GM19438 (cell line): Measurements from ENCODE around the gene FREM1.

Source experiments
- ATAC-seq: cut with Tn5 transposase; IDR thresholded peaks from one replicate; pipeline ENCODE4 v1.9.1; 2021; ENCODE audit warnings: low read depth; ENCODE audit not compliant: unreplicated experiment

Gene FREM1

DNA sequence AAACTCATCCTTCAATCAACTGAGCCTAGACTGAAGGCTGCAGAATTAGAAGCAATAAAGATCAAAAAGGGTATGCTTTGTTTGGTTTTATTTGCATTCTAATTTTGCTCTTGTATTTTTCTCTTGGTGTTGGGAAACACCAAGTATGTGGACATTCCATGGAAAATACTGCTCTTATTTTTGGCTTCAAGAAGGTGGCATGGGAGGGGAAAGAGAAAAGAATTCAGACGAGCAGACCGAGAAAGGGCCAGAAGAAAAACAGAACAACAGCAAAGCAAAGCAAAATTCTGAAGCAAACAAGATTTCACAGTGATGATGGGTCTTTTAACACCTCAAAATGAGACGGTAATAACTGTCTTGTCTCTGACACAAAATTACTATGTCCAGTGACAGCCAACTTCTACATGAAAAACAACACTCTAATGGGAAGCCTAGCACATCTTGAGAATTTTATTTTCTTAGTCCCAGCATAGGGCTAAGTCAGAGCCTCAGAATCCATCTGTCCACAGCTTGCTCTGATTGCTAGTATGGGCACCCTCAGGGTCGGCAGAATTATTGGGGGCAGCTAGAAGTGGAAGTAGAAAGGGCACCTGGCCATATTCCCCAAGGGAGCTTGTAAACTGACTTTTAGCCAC is 26.8 kb downstream of the FREM1 start:
- ATAC-seq: no peak

DNA sequence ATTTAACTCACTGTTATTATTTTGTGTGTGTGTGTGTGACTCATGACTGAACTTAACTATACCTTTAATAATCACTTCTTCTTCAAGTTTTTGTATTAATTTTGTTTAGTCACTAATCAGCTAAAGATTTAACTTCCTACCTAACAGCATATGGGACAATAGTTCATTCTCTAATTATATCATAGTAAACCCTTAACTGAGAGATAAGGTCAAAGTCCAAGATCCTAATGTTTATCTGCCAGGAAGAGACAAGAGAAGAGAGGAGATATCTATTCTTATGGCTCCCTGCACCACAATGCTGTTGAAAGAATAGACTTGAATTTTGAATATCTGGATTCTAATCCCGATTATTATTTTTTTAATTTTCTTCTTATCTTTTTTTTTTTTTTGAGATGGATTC is 28.1 kb downstream of the FREM1 start:
- ATAC-seq: no peak

DNA sequence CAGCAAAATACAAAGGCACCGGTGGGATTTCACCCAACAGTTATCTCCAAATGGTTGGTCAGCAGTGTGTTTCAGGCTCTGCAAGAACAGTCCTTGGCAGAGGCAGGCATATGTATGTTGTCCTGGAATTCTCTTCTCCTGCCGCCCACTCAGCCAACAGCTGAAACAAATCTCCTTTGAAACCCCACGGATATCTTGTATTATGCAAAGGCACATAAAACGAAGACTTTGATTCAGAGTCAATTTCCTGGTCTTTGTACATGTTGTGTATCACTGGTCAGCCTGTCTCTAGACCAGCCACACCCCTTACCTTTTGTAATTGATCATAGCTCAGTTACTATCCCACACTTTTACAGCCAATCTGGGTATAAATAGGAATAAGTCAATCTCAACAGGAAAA is 29.2 kb downstream of the FREM1 start:
- ATAC-seq: no peak

DNA sequence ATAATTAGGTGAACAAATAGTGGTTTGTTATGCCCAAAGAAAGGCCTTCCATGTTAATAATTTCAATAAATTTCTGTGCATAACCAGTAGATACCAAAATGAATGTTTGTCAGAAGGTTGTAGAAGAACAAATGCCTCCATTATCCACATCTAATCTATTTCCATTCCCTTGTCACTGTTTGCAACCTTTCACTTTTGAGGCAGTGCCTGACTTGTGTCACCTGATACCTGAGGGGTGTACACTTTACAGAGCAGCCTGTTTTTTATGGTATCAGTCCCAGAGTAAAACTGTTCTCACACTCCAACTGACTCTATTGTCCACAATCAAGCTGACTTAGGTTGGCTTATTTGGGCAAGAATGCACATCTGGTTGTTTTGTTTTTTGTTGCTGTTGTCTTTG is 40.1 kb downstream of the FREM1 start:
- ATAC-seq: no peak

DNA sequence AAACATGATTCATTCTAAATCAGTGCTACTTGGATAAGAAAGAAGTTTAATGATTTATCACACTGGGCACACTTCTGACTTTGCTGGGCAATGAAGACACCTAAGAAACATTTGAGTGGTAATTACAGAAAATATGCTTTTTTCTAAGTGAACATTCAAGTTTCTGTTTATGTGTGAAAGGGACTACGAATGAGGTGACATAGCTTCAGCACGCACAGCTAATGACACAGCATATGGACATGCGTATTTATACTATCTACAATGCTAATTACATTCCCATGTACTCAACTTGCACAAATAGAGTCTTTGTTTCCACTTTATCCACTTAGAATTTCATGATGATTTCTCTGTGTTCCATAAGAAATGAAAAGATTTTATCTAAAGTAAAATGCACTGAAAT is 40.6 kb downstream of the FREM1 start:
- ATAC-seq: no peak

DNA sequence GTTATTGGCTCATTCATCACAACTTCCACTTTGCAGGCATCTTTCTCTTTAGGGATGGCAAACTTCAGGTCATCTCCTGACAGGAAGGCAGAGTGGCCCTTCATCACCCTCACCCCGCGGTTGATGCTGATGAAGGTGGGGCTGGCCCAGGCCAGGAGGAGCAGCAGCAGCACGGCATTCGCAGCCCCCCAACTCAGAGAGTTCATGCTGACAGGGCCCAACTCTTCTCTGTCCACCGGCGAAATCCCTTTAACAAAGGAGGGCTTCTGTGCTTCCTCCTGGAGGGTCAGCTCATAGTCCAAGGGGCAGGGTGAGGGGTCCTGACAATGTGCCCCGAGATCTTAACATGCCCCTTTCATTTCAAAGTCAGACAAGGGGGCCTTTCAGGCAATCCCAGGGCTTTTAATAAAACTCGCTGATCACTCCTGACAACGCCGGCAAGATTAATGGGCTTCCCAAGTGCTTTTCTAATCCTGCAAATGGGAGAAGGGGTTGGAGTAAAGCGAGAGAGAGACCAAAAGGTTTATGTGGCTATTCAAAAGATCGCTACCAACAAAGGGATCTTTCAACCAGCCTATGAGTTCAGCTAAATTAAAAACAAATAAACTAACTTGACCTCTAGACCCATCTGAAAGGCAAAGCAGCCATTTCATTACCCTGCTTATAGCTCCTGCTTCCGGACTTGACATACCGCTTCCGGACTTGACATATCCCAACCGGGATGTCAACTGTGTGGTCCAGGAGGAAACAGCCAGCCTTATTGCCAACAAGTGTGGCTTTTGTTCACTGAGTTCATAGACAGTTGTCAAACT is 41.2 kb downstream of the FREM1 start:
- ATAC-seq: no peak

DNA sequence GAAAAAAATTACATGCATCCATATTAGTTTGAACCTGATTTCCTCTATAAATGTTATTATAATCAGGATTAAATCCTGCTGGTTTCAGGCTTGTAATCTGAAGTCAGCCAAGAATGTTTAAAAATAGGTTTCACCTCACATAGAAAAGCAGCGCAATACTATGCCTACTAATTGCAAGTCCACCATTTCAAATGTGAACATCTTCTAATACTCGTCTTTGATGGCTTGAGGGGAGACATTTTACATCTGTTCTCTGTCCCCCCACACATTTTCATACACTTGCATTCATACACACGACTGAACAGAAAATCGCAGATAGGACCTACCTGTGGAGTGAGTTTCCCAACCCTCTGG is 41.8 kb downstream of the FREM1 start:
- ATAC-seq: no peak

DNA sequence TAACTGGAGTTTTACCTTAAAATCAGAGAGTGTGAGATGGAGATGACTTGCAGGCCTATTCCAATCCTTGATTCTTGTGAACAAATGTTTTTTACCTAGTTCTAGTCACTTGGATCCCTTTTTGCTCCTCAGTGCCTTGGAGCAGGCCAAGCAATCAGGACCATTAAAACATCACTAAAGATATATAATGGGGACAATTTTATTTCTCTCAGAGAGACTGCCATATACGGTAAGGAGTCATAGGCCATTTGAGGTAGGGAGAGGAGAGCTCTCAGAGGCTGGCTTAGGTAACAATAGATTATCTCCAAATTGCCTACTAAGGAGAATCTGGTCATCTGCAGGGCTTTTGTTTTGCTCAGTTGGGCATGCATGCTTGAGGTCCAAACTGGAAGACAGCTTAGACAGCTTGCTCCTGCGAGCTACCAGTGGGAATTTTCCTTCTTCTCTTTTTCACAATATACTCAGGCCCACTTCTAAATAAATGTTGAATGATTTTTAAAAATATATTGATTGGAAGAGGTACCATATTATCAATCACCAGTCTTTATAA is 44.0 kb downstream of the FREM1 start:
- no peak for ATAC-seq

DNA sequence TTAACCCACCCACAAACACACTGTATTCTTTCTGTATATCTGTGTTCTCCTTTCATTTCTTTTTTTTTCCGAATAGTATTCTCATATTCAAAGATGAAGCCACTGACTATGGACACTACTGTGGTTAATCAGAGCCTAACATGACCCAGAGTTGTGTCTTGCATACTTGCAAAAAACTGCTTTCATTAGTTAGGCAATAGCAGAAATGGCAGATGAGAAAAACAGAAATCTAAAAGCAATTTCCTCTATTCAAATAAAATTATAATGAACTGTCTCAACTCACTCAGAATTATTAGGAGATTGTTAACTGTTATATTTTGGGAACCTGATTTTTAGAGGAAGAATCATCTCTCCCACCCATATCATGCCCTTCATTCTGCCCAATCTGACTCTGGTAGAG is 45.9 kb downstream of the FREM1 start:
- ATAC-seq: no peak

DNA sequence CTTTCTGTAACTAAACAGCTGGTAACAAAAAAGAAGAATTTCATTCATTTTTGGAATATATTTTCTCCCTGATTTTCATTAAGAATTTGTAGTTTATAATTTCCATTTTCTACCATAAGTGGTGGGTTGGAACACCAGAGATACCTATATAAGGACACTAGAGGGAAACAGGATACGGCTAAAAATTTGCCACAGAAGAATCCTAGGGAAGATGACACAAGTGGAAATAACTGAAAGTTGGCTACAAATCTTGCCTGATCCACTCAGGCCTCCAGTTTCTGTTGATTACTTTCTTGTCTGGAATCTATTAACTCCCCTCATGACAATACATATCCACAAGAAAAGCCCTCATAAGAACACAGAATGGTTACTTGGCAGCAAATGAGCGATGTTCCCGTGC is 46.8 kb downstream of the FREM1 start:
- ATAC-seq: no peak

DNA sequence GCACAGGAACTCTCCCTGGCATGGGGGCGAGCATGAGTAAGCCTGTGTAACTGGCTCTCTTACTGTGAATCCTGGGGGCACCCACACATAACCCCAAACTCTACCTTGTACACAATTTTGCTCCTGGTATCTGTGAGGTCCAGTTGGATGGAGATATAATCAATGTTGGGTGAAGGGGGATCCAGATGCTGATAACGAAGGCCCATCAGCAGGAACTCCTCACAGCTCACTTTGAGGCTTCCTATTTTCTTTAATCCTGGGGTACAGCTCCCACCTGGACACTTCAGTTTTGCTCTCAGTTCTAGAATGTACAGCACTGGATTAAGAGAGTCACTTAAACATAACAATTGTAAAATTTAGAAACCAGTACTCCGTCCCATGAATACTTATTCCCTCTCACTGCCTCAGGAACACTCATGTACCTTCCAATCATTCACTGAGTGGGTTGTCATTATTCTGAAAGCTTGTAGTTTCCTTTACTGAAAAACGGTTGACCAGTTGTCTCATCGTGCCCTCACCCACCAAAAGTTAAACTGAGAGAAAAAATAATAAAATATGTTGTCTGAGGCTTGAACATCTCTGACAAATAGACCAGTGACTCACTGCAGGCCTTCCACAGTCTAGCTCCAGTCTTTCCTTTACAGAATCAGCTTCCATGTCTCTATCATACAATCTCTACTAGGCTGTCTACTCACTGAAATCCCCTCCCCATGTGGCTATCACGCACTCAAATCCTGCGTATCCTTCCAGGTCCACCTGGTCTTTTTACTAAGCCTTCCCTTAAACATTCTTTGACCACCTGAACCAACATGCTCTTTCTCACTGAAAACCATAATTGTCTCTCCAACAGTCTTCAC is 52.6 kb downstream of the FREM1 start:
- no peak for ATAC-seq

DNA sequence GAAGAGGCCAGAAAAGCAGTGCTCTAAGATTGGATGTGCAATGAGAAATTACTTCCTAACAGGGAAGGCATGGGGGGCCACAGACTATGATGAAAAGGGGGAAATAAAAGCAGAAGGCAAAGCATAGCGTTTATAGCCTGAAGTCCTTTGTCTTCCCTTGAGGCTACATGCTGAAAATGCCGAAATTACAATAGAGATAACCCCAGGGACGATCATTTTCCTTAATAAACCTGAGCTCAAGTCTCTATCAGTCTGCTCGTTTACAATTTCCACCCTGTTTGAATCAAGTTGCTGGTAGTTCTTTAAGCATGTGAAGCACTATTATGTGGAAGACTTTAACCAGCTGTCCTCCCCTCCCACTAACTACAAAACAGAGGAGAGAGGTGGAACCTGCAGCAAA is 60.4 kb downstream of the FREM1 start:
- no peak for ATAC-seq

DNA sequence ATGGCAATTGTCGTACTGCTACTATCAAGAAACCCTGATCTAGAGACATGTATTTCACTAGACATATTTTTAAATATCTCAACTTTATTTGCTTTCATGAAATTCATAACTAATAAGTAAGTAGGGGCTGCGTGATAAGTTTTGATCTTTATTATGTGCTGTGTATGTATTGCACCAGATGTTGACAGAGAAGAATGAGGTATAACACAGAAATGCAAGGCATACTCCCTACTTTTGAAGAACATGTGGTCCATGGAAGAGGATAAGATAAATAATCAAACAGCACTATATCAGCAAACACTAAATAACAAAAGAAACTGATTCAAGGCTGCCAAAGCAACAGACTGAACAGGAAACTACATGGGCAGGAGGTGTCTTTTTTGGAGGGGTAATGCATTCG is 60.9 kb downstream of the FREM1 start:
- no peak for ATAC-seq

DNA sequence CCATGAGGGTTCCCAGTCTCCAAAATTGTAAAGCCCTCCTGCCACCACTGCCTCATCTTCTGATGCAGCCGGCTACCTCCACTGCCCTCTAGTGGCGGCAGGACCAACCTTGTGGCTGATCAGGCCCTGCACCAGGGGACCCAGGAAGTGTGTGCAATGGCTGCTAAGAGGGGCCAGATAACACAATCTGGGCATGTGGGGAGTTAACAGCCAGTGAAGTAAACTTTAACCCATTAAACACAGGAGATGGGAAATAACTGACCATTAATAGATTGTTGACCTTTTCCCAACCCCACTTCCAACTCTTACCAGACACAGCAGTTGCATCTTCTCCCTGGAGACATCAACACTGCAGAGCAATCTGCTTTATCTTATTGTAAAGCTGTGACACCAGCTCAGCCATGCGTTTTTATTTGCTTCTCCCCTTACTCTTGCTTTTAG is 63.3 kb downstream of the FREM1 start:
- peak; percentile 86 for ATAC-seq

DNA sequence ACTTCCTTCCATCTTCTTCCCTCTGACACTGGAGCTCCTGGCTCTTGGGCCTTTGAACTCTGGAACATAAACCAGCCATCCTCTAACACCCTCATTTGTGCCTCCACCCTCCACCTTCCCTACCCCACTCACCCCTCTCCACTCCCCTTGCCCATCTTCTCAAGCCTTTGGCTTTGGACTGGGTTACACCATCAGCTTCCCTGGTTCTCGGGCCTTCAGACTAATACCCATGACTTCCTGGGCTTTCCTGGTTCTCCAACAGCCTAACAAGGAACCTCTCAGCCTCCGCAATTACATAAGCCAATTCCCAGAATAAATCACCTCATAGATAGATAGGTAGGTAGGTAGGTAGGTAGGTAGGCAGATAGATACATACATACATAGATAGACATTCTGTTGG is 67.1 kb downstream of the FREM1 start:
- no peak for ATAC-seq

DNA sequence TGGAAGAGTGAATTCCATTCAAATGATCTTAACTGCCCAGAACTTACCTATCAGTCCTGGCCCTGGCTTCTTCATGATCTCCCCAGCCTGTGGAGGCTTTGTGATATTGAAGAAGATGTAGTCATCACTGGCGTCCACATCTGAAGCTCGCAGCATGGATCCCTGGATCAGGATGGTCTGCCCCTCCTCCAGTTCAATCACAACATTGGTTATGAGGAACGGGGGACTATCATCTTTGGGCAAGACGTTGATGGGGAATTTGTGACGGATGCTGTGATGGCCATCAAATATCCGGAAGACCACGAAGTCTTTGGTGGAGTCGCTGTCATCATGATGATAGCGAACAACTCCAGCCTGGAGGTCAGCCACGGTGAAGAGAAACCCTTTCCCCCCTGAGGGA is 68.0 kb downstream of the FREM1 start:
- ATAC-seq: no peak

DNA sequence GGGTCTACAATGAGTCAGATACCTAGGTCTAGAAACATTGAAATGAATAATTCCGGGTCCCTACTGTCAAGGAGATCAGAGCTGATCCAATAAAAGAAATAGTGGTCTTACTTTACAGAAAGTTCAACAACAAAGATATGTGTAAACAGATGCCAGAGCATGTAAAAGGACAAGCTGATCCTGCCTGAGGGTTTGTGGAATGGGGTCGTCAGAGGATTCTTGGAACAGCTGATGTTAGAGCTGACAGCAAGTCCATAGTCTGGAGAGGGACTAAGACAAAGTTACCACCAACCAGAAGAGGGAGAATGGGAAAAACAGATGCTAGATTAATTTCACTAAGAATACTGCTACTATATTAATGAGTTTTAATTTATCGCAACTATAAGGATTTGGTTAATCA is 71.5 kb downstream of the FREM1 start:
- no peak for ATAC-seq

DNA sequence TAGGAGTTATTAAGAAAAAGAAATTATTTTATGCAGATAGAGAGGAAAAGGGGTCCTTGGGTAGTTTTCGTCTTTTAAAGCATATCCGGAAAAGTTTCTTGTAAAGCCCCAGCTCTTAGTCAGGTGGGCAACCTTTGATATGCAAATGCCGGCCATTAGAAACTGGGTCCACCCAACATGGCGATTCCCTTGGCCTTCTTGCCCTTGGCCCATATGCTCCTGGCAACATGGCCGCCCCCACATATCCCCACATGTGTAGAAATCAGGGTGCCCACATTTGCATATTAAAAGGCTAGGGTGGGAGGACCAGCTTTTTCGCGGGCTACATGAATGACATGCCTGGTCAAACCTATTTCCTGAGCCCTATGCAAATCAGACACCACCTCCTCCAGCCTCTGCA is 73.3 kb downstream of the FREM1 start:
- ATAC-seq: no peak

DNA sequence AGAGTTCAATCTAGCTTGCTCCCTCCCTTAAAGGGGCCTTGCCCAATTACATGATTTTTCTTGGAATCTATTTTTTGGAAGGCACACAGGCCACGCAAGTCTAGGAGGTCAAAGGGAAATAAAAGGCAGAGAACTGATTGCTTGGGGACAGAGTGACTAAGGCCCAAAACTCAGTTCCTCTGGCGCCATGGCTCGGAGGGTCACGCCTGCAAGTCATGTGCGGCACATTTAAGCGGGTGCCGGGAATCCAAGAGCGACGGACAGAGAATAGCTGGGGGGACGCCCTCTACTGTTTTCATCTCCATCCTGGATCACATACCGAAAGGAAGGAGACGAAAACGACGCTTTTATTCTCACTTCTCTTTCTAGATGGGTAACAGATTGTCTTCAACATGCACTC is 78.6 kb downstream of the FREM1 start:
- ATAC-seq: no peak

DNA sequence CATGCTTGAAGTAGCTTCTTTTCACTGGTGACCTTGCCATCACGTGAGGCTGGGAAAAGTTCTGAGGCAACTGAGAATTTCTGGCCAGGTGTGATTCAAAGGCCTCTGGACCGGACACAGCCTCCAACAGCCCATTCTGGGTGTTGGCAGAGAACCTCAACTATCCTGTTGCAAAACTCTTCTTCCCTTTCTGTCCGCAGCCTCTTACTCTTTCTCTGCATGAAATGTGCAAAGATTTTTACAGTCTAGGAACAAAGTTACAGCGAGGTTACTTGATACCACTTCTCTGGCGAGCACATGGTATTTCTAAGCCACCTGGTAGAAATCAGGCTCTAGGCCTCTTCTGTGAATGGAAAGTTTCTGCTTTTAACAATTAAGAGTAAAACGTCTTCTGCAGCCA is 79.2 kb downstream of the FREM1 start:
- no peak for ATAC-seq

DNA sequence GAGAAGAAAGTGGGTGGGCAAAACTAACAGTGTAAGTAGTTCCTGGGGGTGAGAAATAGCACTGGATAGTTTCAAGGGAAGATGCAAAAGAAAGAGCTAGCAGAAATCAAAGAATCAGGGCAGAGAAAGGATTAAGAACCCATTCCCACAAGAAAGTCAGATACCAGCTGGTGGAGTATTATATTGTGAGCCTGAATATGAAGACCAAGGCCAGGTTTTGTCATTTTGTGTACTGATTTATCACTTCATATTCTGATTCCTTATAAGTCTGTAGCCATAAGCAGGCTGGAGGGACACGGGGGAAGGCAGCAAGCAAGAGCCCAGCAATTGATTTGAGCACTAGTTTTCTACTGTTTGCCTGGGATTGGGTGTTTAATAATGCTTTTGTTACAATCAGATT is 80.2 kb downstream of the FREM1 start:
- no peak for ATAC-seq
